ENCODE data around the gene FOXP1. TPM values are rescaled to one million over a fixed set of nuclear protein-coding genes. Genes with fewer than 3 reads are reported as not detected.

The FOXP1 gene
- total RNA-seq, 1 donor from 2014 or later: 107 TPM

DNA sequence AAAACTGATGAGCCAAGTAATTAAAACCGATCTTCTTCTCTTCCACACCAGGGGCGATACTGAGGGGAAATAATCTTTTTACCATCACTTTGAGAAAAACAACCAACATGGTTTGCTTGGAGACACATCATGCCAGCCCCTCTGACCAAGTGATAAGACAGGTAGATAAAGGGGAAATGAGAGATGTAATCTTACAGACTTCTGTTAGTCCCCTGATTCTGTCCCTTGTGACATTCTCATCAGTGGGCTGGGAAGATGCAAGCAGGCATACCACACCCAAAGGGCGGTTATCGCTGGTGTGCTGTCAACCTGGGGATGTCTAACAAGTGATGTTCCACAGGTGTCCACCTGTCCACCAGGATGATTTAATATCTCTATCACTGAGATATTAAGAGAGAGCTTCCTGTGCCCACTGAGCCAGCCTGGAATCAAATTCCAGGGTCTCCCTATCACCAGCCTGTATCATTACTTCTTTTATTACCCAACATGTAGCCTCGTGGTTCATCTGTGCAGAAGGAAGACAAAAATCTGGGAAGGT, 315.0 kb downstream of the FOXP1 start:
- no peaks in the 10 kb centered on the region for H3K4me1 ChIP-seq (ENCODE audit: insufficient read depth, low read length)
- H3K9me3 Mint-ChIP-seq (ENCODE audit: unreplicated experiment): peaks cover 2% of the 10 kb centered on the region

DNA sequence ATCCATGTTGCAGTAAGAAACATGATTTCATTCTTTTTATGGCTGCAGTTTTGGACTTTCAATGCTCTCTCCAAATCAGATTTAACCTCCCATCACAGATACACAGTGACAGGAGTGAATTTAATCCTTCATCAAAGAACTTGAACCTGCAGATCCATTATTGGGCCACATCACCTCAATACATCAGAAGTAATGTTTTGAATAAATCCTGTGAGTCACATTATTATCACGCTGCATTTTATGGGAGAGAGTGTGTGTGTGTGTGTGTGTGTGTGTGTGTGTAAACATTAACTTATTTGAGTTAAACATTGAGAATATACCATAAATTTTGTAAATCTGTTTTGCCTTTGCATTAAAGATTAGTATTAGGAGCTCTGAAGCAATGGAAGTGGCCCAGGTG, 316.7 kb downstream of the FOXP1 start:
- Histone ChIP-seq H4K20me1 (ENCODE audit: insufficient read depth, low read length) (peaks cover 49% of the 10 kb centered on the region), H2AFZ (ENCODE audit: low read depth, low read length) (no peak overlapping the region), H3K27me3 (ENCODE audit: insufficient read depth, low read length) (no peaks in the 10 kb centered on the region), H3K79me2 (ENCODE audit: insufficient read depth, low read length) (peaks cover 47% of the 10 kb centered on the region), H3K9me3 (ENCODE audit: insufficient read depth, low read depth, low read length) (no peaks in the 10 kb centered on the region), H3K9ac (ENCODE audit: low read length) (no peak overlapping the region), H3K36me3 (ENCODE audit: insufficient read depth, low read length) (no peaks in the 10 kb centered on the region), H3K4me1 (ENCODE audit: insufficient read depth, low read length) (peaks cover 7% of the 10 kb centered on the region), H3K4me2 (ENCODE audit: low read length) (no peak overlapping the region), H3K27ac (ENCODE audit: low read depth, low read length) (no peak overlapping the region), H3K4me3 (ENCODE audit: insufficient read depth, low read depth, low read length) (no peak overlapping the region)
- Mint-ChIP-seq H3K27ac (ENCODE audit: unreplicated experiment) (no peak overlapping the region), H3K27me3 (ENCODE audit: low read depth, unreplicated experiment) (no peaks in the 10 kb centered on the region), H3K36me3 (ENCODE audit: low read depth, unreplicated experiment) (peaks cover 4% of the 10 kb centered on the region), H3K4me1 (ENCODE audit: low read depth, unreplicated experiment) (peaks cover 8% of the 10 kb centered on the region), H3K4me3 (ENCODE audit: unreplicated experiment) (no peak overlapping the region), H3K9me3 (ENCODE audit: unreplicated experiment) (peaks cover 2% of the 10 kb centered on the region)
- DNase-seq (ENCODE audit: low read depth) (no peak), FAIRE-seq (no peak)
- TF ChIP-seq EZH2 (IDR thresholded peaks at IDR 0.05; ENCODE audit: insufficient read depth, low read length): no peak
- no peak for TF ChIP-seq CTCF (IDR thresholded peaks at IDR 0.05; ENCODE audit: insufficient read depth, low read depth, low read length)

More for the DNA sequence above, 315.0 kb downstream of the FOXP1 start:
- no peaks in the 10 kb centered on the region for H3K27me3 Mint-ChIP-seq (ENCODE audit: low read depth, unreplicated experiment)
- Histone ChIP-seq H3K27ac (ENCODE audit: low read depth, low read length) (no peak overlapping the region), H3K9ac (ENCODE audit: low read length) (no peak overlapping the region), H3K79me2 (ENCODE audit: insufficient read depth, low read length) (peaks cover 49% of the 10 kb centered on the region), H2AFZ (ENCODE audit: low read depth, low read length) (no peak overlapping the region), H3K27me3 (ENCODE audit: insufficient read depth, low read length) (no peaks in the 10 kb centered on the region), H3K9me3 (ENCODE audit: insufficient read depth, low read depth, low read length) (no peaks in the 10 kb centered on the region), H3K4me2 (ENCODE audit: low read length) (no peak overlapping the region), H4K20me1 (ENCODE audit: insufficient read depth, low read length) (peaks cover 64% of the 10 kb centered on the region), H3K4me3 (ENCODE audit: insufficient read depth, low read depth, low read length) (no peak overlapping the region), H3K36me3 (ENCODE audit: insufficient read depth, low read length) (no peaks in the 10 kb centered on the region)
- no peak for DNase-seq (ENCODE audit: low read depth)
- TF ChIP-seq CTCF (IDR thresholded peaks at IDR 0.05; ENCODE audit: insufficient read depth, low read depth, low read length) (no peak), EZH2 (IDR thresholded peaks at IDR 0.05; ENCODE audit: insufficient read depth, low read length) (no peak)
- H3K4me1 Mint-ChIP-seq (ENCODE audit: low read depth, unreplicated experiment): peaks cover 8% of the 10 kb centered on the region
- peaks cover 9% of the 10 kb centered on the region for H3K36me3 Mint-ChIP-seq (ENCODE audit: low read depth, unreplicated experiment)
- no peak for FAIRE-seq
- no peak overlapping the region for H3K27ac Mint-ChIP-seq (ENCODE audit: unreplicated experiment)
- no peak overlapping the region for H3K4me3 Mint-ChIP-seq (ENCODE audit: unreplicated experiment)

DNA sequence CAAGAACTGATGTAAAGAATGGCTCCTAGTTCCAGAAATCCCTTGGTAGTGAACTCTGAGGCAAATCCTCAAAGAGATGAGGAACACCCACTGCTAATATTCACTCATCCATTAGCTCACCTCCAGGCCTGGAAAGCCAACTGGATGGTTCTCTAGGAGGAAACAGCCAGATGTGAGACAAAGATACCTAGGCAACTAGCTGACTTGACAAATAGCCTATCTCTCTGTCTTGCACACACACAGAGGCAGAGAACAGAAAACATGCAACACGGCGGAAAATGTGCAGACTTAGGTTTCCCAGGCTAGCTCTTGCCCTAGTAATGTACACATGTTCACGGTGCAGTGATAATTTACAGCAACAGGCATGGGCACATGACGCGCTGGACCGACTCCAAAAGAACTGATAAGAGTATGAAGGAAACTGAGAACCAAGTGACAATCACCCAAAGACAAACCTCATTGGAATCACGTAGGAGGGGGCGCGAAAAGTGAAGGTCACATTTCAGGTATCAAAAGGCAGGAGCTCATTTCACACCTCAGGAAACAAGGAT, 318.1 kb downstream of the FOXP1 start:
- peaks cover 8% of the 10 kb centered on the region for H3K4me1 Mint-ChIP-seq (ENCODE audit: low read depth, unreplicated experiment)
- H3K4me3 Mint-ChIP-seq (ENCODE audit: unreplicated experiment): no peak overlapping the region
- no peaks in the 10 kb centered on the region for H3K27me3 ChIP-seq (ENCODE audit: insufficient read depth, low read length)
- H3K9me3 Mint-ChIP-seq (ENCODE audit: unreplicated experiment): peaks cover 2% of the 10 kb centered on the region
- no peak overlapping the region for H2AFZ ChIP-seq (ENCODE audit: low read depth, low read length)
- H3K79me2 ChIP-seq (ENCODE audit: insufficient read depth, low read length): peaks cover 49% of the 10 kb centered on the region
- peaks cover 38% of the 10 kb centered on the region for H4K20me1 ChIP-seq (ENCODE audit: insufficient read depth, low read length)
- H3K4me1 ChIP-seq (ENCODE audit: insufficient read depth, low read length): peaks cover 7% of the 10 kb centered on the region
- no peaks in the 10 kb centered on the region for H3K27me3 Mint-ChIP-seq (ENCODE audit: low read depth, unreplicated experiment)
- no peak for DNase-seq (ENCODE audit: low read depth)
- TF ChIP-seq CTCF (IDR thresholded peaks at IDR 0.05; ENCODE audit: insufficient read depth, low read depth, low read length): no peak
- TF ChIP-seq EZH2 (IDR thresholded peaks at IDR 0.05; ENCODE audit: insufficient read depth, low read length): no peak
- H3K36me3 Mint-ChIP-seq (ENCODE audit: low read depth, unreplicated experiment): peaks cover 4% of the 10 kb centered on the region
- no peak for FAIRE-seq
- H3K4me2 ChIP-seq (ENCODE audit: low read length): no peak overlapping the region
- H3K4me3 ChIP-seq (ENCODE audit: insufficient read depth, low read depth, low read length): no peak overlapping the region
- H3K9ac ChIP-seq (ENCODE audit: low read length): no peak overlapping the region
- H3K9me3 ChIP-seq (ENCODE audit: insufficient read depth, low read depth, low read length): no peaks in the 10 kb centered on the region
- H3K27ac ChIP-seq (ENCODE audit: low read depth, low read length): no peak overlapping the region
- no peak overlapping the region for H3K27ac Mint-ChIP-seq (ENCODE audit: unreplicated experiment)
- no peaks in the 10 kb centered on the region for H3K36me3 ChIP-seq (ENCODE audit: insufficient read depth, low read length)

Data from astrocyte (in vitro differentiated cells and primary cell).